GM18951 (cell line): Measurements from ENCODE around the gene ANGEL1.

ENCODE experiments used
- POLR2A ChIP-seq: IDR thresholded peaks from 4 replicates; pipeline ENCODE4 v1.6.1; 2011; ENCODE audit warnings: mild to moderate bottlenecking; ENCODE audit not compliant: insufficient read length, insufficient read depth; ENCODE audit errors: extremely low read depth
- in situ Hi-C: fragments of 300-500 bp; cut with MboI; formaldehyde crosslinking; loops from one replicate; pipeline ENCODE4 v1.12.0; 2022; ENCODE audit warnings: low sequenced_read_pairs, mixed read lengths, inconsistent platforms; ENCODE audit not compliant: unreplicated experiment

The ANGEL1 gene

GRCh38 chr14:76808011-76808410 lies 4.7 kb downstream of the ANGEL1 start:
- in situ Hi-C loops = no loop called here
- no peak for TF ChIP-seq POLR2A

GRCh38 chr14:76806446-76806845 lies 6.2 kb downstream of the ANGEL1 start:
- in situ Hi-C loops = no loop called here
- no peak for TF ChIP-seq POLR2A

GRCh38 chr14:76793956-76794355 lies 18.7 kb downstream of the ANGEL1 start:
- in situ Hi-C loops = loop anchor here (5.0 kb wide), 1 partner anchor 82 kb away; no protein-coding TSS in a partner anchor
- no peak for TF ChIP-seq POLR2A

GRCh38 chr14:76793324-76793723 lies 19.4 kb downstream of the ANGEL1 start:
- no peak for TF ChIP-seq POLR2A
- in situ Hi-C loops = loop anchor here (5.0 kb wide), 1 partner anchor 81 kb away; no protein-coding TSS in a partner anchor

- in situ Hi-C loops = loop anchor here (5.0 kb wide), 1 partner anchor 80 kb away; no protein-coding TSS in a partner anchor
- TF ChIP-seq POLR2A = no peak
These were observed 20.3 kb downstream of the ANGEL1 start for GRCh38 chr14:76792422-76792821.

- in situ Hi-C loops = no loop called here
- no peak for TF ChIP-seq POLR2A
These were observed 26.1 kb downstream of the ANGEL1 start for GRCh38 chr14:76786601-76787000.

- in situ Hi-C loops = no loop called here
These were observed 27.8 kb downstream of the ANGEL1 start for GRCh38 chr14:76784881-76785280.

GRCh38 chr14:76784266-76784874 lies 28.3 kb downstream of the ANGEL1 start:
- in situ Hi-C loops = no loop called here
- TF ChIP-seq POLR2A = no peak

More at GRCh38 chr14:76784881-76785280, 27.8 kb downstream of the ANGEL1 start:
- no peak for TF ChIP-seq POLR2A

GRCh38 chr14:76782885-76783566 lies 29.7 kb downstream of the ANGEL1 start:
- in situ Hi-C loops = no loop called here
- no peak for TF ChIP-seq POLR2A

GRCh38 chr14:76782115-76782884 lies 30.4 kb downstream of the ANGEL1 start:
- in situ Hi-C loops = no loop called here
- TF ChIP-seq POLR2A = no peak

- in situ Hi-C loops = no loop called here
- TF ChIP-seq POLR2A = no peak
These were observed 31.0 kb downstream of the ANGEL1 start for GRCh38 chr14:76781648-76782051.

GRCh38 chr14:76780875-76781647 lies 31.6 kb downstream of the ANGEL1 start:
- in situ Hi-C loops = no loop called here
- TF ChIP-seq POLR2A = no peak

GRCh38 chr14:76780360-76780759 lies 32.3 kb downstream of the ANGEL1 start:
- no peak for TF ChIP-seq POLR2A
- in situ Hi-C loops = no loop called here

GRCh38 chr14:76780058-76780345 lies 32.7 kb downstream of the ANGEL1 start:
- in situ Hi-C loops = no loop called here
- no peak for TF ChIP-seq POLR2A
